Esophagus muscularis mucosa (tissue), 4 donors: ENCODE results near the gene DCTN5. TPM values are rescaled to one million over a fixed set of nuclear protein-coding genes. Genes with fewer than 3 reads are reported as not detected.

Experiments used
- DNase-seq: peaks from one replicate; pipeline ENCODE4 v3.0.0-alpha.2; 2017; ENCODE audit errors: extremely low spot score
- H3K27ac ChIP-seq, 4 donors: fragments of 200-600 bp; sonication (generic); replicated peaks in 1 of 4; 1 replicate in 3 of 4; 2 replicates in 1 of 4; pipeline ENCODE4 v1.5.1; 2016 to 2019; ENCODE audit warnings: mild to moderate bottlenecking in 1 of 4
- H3K27me3 ChIP-seq, 4 donors: fragments of 200-600 bp; sonication (generic); one replicate each; pipeline versions ENCODE4 v1.5.1 to v1.6.0; 2016 to 2019
- H3K36me3 ChIP-seq, 4 donors: fragments of 200-600 bp; sonication (generic); one replicate each; pipeline ENCODE4 v1.5.1; 2016 to 2019
- H3K4me1 ChIP-seq, 4 donors: fragments of 200-600 bp; sonication (generic); one replicate each; pipeline ENCODE4 v1.5.1; 2016 to 2019
- H3K4me3 ChIP-seq, 4 donors: fragments of 200-600 bp; sonication (generic); 1 replicate in 2 of 4; 2 replicates in 2 of 4; pipeline ENCODE4 v1.5.1; 2016 to 2019; ENCODE audit warnings: mild to moderate bottlenecking in 4 of 4, moderate library complexity in 1 of 4
- H3K9me3 ChIP-seq, 4 donors: fragments of 200-600 bp; sonication (generic); 1 replicate in 3 of 4; 2 replicates in 1 of 4; pipeline ENCODE4 v1.5.1; 2016 to 2019
- EP300 ChIP-seq: sonication (generic); formaldehyde crosslinking; IDR thresholded peaks from one replicate; pipeline ENCODE4 v1.6.1; 2017; ENCODE audit warnings: antibody characterized with exemption
- POLR2A ChIP-seq: fragments of 450-650 bp; IDR thresholded peaks from one replicate; pipeline ENCODE4 v1.6.1; 2017; ENCODE audit warnings: antibody characterized with exemption, moderate library complexity, mild to moderate bottlenecking, low read depth
- POLR2AphosphoS5 ChIP-seq, 2 donors: sonication (generic); formaldehyde crosslinking; IDR thresholded peaks; one replicate each; pipeline ENCODE4 v1.6.1; 2017; ENCODE audit warnings: antibody characterized with exemption in 2 of 2
- WGBS: methylation state at CpG from one replicate; pipeline ENCODE4 v1.1.5; 2018; 5-methylcytosine and 5-hydroxymethylcytosine counted together
- intact Hi-C: fragments of 100-400 bp; cut with DNase I; formaldehyde crosslinking; loops from one replicate; pipeline ENCODE4 v1.15.1; 2023
- total RNA-seq, 4 donors: library from RNA; depleted of rRNA; stranded (reverse); fragments of >200 nt; gene quantifications; one replicate each; pipeline versions ENCODE4 v1.1.0 to v1.2.1, GENCODE V29; 2016
- TF ChIP-seq, protein P1 (sequence below), 3 experiments: fragments of 200-600 bp in 2 of 3; fragments of 450-650 bp in 1 of 3; sonication (generic) in 2 of 3; IDR thresholded peaks; one replicate each; pipeline ENCODE4 v1.5.1; 2017 to 2019; ENCODE audit warnings: antibody characterized with exemption in 3 of 3, mild to moderate bottlenecking in 2 of 3, moderate library complexity in 1 of 3

DCTN5 gene
- 10 to 100 TPM; 31.1 to 50.7 (median 37.0) TPM for total RNA-seq

DNA sequence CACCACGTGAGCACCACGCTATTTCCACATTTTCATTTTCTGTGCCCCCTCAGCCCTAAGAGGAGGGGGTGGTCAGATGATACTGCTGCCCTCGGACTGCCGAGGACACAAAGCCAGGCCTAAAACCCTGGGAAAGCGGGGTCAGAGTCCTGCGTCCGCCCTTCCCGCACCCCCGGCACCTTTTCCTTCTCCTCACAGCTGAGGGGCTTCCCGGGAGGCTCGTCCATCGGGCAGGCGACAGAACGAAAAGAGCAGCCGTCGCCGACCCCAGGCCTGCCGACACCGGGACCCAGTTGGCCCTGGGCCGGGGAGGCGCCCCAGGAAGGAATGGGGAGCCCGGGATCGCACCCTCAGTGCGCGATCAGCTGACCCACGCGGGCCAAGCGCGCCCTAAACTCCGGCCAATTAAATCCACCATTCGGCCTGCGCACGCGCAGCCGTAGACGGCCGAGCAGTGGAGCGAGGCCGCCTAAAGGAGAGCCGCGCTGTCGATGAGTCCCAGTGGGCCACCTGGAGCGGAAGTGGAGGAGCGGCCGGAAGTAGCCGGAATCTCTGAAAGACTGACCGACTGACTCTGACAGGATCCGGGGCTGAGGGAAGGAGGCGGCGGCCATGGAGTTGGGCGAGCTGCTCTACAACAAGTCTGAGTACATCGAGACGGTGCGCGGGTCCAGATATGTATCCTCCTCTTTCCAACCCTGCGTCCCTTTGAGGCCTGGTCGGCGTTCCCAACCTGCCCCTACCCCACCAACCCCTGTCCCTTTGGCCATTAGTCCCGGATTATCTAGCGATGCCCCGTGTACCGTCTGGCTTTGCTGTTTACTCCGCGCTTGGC lies at the start of gene DCTN5, which contains the start of gene PALB2:
DCTN5 (plus strand) TSS at position 536 of the 835 bp plus-strand sequence; CDS start at position 613, 77 bp downstream.
PALB2 (minus strand) TSS at position 380 of the 835 bp plus-strand sequence; CDS start at position 227, 153 bp downstream.
- intact Hi-C loops = no loop called here
- peaks cover 17 to 45% (median 33%) of the 10 kb centered on the region in 4 donors for H3K4me1 ChIP-seq
- WGBS = under 1% methylated on average over 33 of the region's 64 CpGs
- H3K9me3 ChIP-seq = no peaks in the 10 kb centered on the region
- no peaks in the 10 kb centered on the region for H3K27me3 ChIP-seq
- peak within 1 kb of the TSS; percentile 83 to 89 (median 83) for H3K27ac ChIP-seq
- H3K4me3 ChIP-seq = peak within 1 kb of the TSS; percentile 75 to 96 (median 88)
- DNase-seq = peak; percentile 95
- TF ChIP-seq EP300 = no peak
- TF ChIP-seq POLR2AphosphoS5 (IDR thresholded peaks at IDR 0.05) = peak; percentile 72 to 93
- TF ChIP-seq POLR2A = no peak
- TF ChIP-seq, protein P1, sequence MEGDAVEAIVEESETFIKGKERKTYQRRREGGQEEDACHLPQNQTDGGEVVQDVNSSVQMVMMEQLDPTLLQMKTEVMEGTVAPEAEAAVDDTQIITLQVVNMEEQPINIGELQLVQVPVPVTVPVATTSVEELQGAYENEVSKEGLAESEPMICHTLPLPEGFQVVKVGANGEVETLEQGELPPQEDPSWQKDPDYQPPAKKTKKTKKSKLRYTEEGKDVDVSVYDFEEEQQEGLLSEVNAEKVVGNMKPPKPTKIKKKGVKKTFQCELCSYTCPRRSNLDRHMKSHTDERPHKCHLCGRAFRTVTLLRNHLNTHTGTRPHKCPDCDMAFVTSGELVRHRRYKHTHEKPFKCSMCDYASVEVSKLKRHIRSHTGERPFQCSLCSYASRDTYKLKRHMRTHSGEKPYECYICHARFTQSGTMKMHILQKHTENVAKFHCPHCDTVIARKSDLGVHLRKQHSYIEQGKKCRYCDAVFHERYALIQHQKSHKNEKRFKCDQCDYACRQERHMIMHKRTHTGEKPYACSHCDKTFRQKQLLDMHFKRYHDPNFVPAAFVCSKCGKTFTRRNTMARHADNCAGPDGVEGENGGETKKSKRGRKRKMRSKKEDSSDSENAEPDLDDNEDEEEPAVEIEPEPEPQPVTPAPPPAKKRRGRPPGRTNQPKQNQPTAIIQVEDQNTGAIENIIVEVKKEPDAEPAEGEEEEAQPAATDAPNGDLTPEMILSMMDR (IDR thresholded peaks at IDR 0.05) = peak in 1 of 3 experiments; percentile 27
- H3K36me3 ChIP-seq = peaks cover 22 to 51% (median 37%) of the 10 kb centered on the region in 4 donors

DNA sequence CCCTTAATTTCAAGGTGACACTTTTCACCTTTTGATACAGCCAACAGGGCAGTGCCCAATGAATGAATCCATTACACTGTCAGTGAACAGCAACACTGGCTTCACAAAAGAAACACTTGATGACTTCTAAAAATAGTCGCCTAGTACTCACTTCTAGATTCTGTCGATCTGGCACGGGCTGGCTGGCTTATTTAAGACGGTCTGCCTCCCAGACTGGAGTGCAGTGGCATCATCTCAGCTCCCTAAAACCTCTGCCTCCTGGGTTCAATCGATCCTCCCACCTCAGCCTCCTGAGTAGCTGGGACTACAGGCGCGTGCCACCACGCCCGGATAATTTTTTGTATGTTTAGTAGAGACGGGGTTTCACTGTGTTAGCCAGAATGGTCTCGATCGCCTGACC lies 47.1 kb upstream of the DCTN5 start:
- Histone ChIP-seq H3K4me3 (no peak overlapping the region), H3K9me3 (no peaks in the 10 kb centered on the region), H3K4me1 (peaks cover 24 to 33% (median 30%) of the 10 kb centered on the region in 4 donors), H3K27ac (no peak overlapping the region), H3K27me3 (no peaks in the 10 kb centered on the region), H3K36me3 (peaks cover 5 to 50% (median 46%) of the 10 kb centered on the region in 4 donors)
- WGBS = 97% methylated on average over 12 of the region's 12 CpGs
- DNase-seq = no peak
- TF ChIP-seq EP300 = no peak
- no peak for TF ChIP-seq POLR2AphosphoS5 (IDR thresholded peaks at IDR 0.05)
- intact Hi-C loops = no loop called here

DNA sequence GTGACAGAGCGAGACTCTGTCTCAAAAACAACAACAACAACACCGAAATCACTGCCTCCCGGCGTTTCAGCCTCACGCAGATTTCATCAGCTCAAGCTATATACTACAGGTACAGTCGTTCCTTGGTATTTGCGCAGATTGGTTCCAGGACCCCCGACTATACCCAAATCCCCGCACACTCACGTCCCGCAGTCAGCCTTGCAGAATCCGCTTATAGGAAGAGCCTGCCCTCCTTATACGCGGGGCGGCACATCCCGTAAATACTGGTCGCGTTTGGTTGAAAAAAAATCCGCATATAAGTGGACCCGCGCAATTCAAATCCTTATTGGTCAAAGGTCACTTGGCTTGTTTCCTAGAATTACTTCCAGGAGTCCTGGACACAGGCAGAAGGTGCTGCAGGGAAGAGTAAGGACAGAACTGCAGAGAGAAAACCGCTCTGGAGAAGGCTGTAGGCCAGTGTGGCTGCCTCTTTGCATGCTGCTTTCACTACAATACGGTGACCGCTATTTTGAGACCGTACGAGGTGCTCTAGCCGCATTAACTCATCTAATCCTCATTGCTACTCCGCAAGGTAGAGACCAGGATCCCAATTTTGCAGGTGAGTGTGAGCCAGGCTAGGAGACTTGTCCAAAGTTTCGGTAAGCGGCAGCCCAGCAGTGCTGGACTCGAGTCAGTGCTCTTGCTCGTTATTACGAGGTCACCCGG lies 45.9 kb upstream of the DCTN5 start:
- 25% methylated on average over 26 of the region's 34 CpGs for WGBS
- no peak for DNase-seq
- intact Hi-C loops = loop anchor here (5.0 kb wide), 1 partner anchor 38 kb away; the partner anchor contains the start of genes EARS2 and UBFD1
- peaks cover 24 to 33% (median 30%) of the 10 kb centered on the region in 4 donors for H3K4me1 ChIP-seq
- H3K27me3 ChIP-seq = no peaks in the 10 kb centered on the region
- TF ChIP-seq, protein P1 (IDR thresholded peaks at IDR 0.05) = no peak
- TF ChIP-seq POLR2A = no peak
- TF ChIP-seq EP300 = no peak
- H3K36me3 ChIP-seq = peaks cover 0 to 38% (median 34%) of the 10 kb centered on the region in 4 donors
- H3K27ac ChIP-seq = peak overlapping the region; percentile 82 to 89 (median 88)
- peak overlapping the region; percentile 75 to 99 (median 88) for H3K4me3 ChIP-seq
- no peaks in the 10 kb centered on the region for H3K9me3 ChIP-seq

DNA sequence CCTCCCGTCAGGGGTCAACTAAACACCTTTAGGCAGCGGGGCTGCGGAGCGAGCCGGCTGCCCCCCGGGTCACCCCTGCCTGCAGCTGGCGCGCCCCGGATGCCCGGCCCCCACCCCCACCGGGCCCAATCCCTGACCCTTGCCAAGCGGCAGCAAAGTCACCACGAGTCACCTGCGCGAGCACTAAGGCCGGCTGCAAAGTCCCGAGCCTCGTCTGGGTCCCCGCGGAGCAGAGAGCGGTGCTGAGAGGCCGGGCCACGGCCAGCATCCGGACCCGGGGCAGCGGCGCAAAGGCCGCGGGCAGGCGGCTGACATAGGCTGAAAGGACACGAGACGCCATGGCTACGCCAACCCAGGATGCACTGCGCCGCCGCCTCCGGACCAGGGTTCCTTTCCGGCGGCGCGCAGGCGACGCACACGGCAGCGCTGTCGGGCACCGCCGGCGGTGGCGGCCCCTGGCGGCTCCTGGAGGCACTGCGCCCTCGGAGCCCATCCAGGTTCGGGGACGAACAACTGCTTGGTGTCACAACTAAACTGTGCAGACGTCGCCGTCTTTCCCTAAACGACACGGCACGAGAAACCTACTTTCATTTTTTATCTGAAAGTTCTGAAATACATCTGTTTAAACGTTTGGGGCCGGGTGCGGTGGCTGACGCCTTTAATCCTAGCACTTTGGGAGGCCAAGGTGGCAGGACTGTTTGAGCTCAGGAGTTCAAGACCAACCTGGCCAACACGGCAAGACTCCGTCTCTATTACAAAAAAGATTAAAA lies 45.1 kb upstream of the DCTN5 start, which contains the start of gene NDUFAB1:
NDUFAB1 (minus strand) TSS at position 366 of the 770 bp plus-strand sequence; CDS start at position 340, 26 bp downstream.
- peak within 1 kb of the TSS; percentile 75 to 99 (median 88) for H3K4me3 ChIP-seq
- DNase-seq = peak; percentile 93
- H3K27me3 ChIP-seq = no peaks in the 10 kb centered on the region
- TF ChIP-seq EP300 = no peak
- TF ChIP-seq, protein P1 (IDR thresholded peaks at IDR 0.05) = peak in 2 of 3 experiments; percentile 100
- TF ChIP-seq POLR2AphosphoS5 (IDR thresholded peaks at IDR 0.05) = peak; percentile 48 to 96
- TF ChIP-seq POLR2A = no peak
- H3K27ac ChIP-seq = peak within 1 kb of the TSS; percentile 82 to 89 (median 88)
- H3K4me1 ChIP-seq = peaks cover 24 to 33% (median 30%) of the 10 kb centered on the region in 4 donors
- peaks cover 0 to 37% (median 28%) of the 10 kb centered on the region in 4 donors for H3K36me3 ChIP-seq
- WGBS = 10% methylated on average over 7 of the region's 67 CpGs
- intact Hi-C loops = loop anchor here (5.0 kb wide), 1 partner anchor 39 kb away; the partner anchor contains the start of genes EARS2 and UBFD1
- no peaks in the 10 kb centered on the region for H3K9me3 ChIP-seq
